Caco-2 (cell line): Measurements from ENCODE around the gene NMS. TPM values are rescaled to one million over a fixed set of nuclear protein-coding genes. Genes with fewer than 3 reads are reported as not detected.

Experiments used
- BruUV-seq: library from RNA; stranded (reverse); fragments of 400-500 nt; replicated peaks from 2 replicates; lab custom pipeline; 2021; lab: Mats Ljungman, UMichigan
- CTCF ChIA-PET: fragments of 300-600 bp; sonication (Branson Sonifier 250); formaldehyde crosslinking; loops from one replicate; lab custom pipeline; 2022; ENCODE audit warnings: antibody characterized with exemption; lab: Charles Lee
- POLR2A ChIA-PET: fragments of 300-600 bp; sonication (Branson Sonifier 250); formaldehyde crosslinking; loops from one replicate; lab custom pipeline; 2022; ENCODE audit warnings: antibody characterized with exemption; lab: Charles Lee
- DNase-seq, 2 experiments: peaks; one replicate each; pipeline versions ENCODE4 v3.0.0 to v3.0.0-alpha.2; 2020 to 2022
- H3K27me3 ChIP-seq: replicated peaks from 2 replicates; pipeline ENCODE4 v1.6.0; 2011; ENCODE audit warnings: low read length; ENCODE audit not compliant: control insufficient read depth, insufficient read depth
- H3K36me3 ChIP-seq: 2 replicates; pipeline ENCODE4 v1.5.1; 2011; ENCODE audit warnings: low read length; ENCODE audit not compliant: control insufficient read depth, insufficient read depth
- H3K4me1 ChIP-seq: fragments of 250-450 bp; sonication (Bioruptor Pico); 2 replicates; pipeline ENCODE4 v1.5.1; 2020; ENCODE audit warnings: mild to moderate bottlenecking
- H3K4me3 ChIP-seq: 2 replicates; pipeline ENCODE4 v1.5.1; 2011; ENCODE audit warnings: low read depth, mild to moderate bottlenecking, control low read depth, low read length
- H3K9me3 ChIP-seq: fragments of 250-450 bp; sonication (Bioruptor Pico); 2 replicates; pipeline ENCODE4 v1.5.1; 2020; ENCODE audit warnings: mild to moderate bottlenecking, moderate library complexity
- H3K27ac Mint-ChIP-seq: one replicate; pipeline ENCODE4 v1.8.0; 2022; ENCODE audit warnings: mixed read lengths; ENCODE audit not compliant: unreplicated experiment
- H3K27me3 Mint-ChIP-seq: one replicate; pipeline ENCODE4 v1.8.0; 2022; ENCODE audit warnings: mixed read lengths; ENCODE audit not compliant: insufficient read depth, unreplicated experiment
- H3K36me3 Mint-ChIP-seq: one replicate; pipeline ENCODE4 v1.8.0; 2022; ENCODE audit warnings: mild to moderate bottlenecking, mixed read lengths; ENCODE audit not compliant: insufficient read depth, unreplicated experiment
- H3K4me1 Mint-ChIP-seq: one replicate; pipeline ENCODE4 v1.8.0; 2022; ENCODE audit warnings: low read depth, mixed read lengths; ENCODE audit not compliant: unreplicated experiment
- H3K4me3 Mint-ChIP-seq: one replicate; pipeline ENCODE4 v1.8.0; 2022; ENCODE audit warnings: mild to moderate bottlenecking, moderate library complexity, mixed read lengths; ENCODE audit not compliant: unreplicated experiment
- H3K9me3 Mint-ChIP-seq: one replicate; pipeline ENCODE4 v1.8.0; 2022; ENCODE audit warnings: mixed read lengths; ENCODE audit not compliant: unreplicated experiment
- intact Hi-C: fragments of 100-400 bp; cut with micrococcal nuclease; formaldehyde crosslinking; loops from one replicate; pipeline ENCODE4 v1.10.0; 2022; ENCODE audit not compliant: unreplicated experiment
- total RNA-seq: library from RNA; stranded (reverse); gene quantifications from 2 replicates; pipeline ENCODE4 v1.2.3, GENCODE V29; 2022
- TF ChIP-seq, protein P1 (sequence below), 2 experiments: fragments of 200-600 bp in 1 of 2; IDR thresholded peaks; 1 replicate in 1 of 2; 2 replicates in 1 of 2; pipeline versions ENCODE4 v1.5.1 to v1.8.0; 2011 to 2022; ENCODE audit warnings: antibody characterized with exemption in 1 of 2, control low read depth in 1 of 2, inconsistent platforms in 1 of 2, low read depth in 1 of 2, low read length in 1 of 2, mild to moderate bottlenecking in 1 of 2, moderate library complexity in 1 of 2; ENCODE audit not compliant: insufficient read depth in 1 of 2, severe bottlenecking in 1 of 2, unreplicated experiment in 1 of 2

NMS gene
- total RNA-seq, 1 experiment from 2014 or later: not detected

DNA sequence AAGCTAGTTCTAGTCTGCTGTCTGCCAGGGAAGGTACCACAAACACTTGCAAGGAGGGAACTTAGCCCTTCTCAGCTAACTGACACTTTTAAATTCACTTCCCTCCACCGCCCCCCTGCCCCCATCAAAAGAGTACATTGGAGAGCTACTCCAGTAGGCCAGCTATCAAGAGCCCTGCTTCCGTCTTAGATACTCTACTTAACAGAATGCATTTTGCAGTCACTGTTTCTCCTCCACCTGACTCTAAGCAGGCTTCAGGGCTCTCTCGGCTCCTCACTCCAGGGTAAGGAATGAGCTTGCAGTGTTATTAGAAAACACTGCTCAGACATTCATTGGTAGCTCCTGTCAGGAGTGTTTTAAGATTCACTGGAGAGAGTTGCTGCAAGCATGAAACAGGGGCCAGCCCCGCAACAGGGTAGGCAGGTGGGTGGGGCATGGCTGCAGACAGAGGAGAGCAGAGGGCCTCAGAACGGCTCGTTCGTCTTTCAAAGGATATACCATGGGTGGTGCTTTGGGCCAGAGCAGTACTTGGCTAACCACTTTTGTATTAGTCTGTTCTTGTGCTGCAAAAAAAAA is 57.2 kb downstream of the NMS start:
- peaks cover 6% of the 10 kb centered on the region for H3K27me3 Mint-ChIP-seq
- H3K36me3 Mint-ChIP-seq: no peaks in the 10 kb centered on the region
- ChIA-PET POLR2A (interaction anchor here (0.5 kb wide), 1 partner anchor 157 kb away, joined by 3 read pairs; no protein-coding TSS in a partner anchor), CTCF (no interaction called here)
- H3K9me3 Mint-ChIP-seq: no peaks in the 10 kb centered on the region
- no peak for DNase-seq
- no peak overlapping the region for H3K4me3 Mint-ChIP-seq
- H3K27ac Mint-ChIP-seq: no peak overlapping the region
- no peaks in the 10 kb centered on the region; the same call in 1 of the 2 replicates for H3K27me3 ChIP-seq
- no peaks in the 10 kb centered on the region for H3K9me3 ChIP-seq
- BruUV-seq: no TSS peak
- H3K4me1 ChIP-seq: no peaks in the 10 kb centered on the region
- TF ChIP-seq, protein P1, sequence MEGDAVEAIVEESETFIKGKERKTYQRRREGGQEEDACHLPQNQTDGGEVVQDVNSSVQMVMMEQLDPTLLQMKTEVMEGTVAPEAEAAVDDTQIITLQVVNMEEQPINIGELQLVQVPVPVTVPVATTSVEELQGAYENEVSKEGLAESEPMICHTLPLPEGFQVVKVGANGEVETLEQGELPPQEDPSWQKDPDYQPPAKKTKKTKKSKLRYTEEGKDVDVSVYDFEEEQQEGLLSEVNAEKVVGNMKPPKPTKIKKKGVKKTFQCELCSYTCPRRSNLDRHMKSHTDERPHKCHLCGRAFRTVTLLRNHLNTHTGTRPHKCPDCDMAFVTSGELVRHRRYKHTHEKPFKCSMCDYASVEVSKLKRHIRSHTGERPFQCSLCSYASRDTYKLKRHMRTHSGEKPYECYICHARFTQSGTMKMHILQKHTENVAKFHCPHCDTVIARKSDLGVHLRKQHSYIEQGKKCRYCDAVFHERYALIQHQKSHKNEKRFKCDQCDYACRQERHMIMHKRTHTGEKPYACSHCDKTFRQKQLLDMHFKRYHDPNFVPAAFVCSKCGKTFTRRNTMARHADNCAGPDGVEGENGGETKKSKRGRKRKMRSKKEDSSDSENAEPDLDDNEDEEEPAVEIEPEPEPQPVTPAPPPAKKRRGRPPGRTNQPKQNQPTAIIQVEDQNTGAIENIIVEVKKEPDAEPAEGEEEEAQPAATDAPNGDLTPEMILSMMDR (IDR thresholded peaks at IDR 0.05; ENCODE audit: insufficient read depth in 1 of 2, low read depth in 1 of 2, low read length in 1 of 2, severe bottlenecking in 1 of 2, unreplicated experiment in 1 of 2): no peak
- intact Hi-C loops: no loop called here
- no peaks in the 10 kb centered on the region for H3K4me1 Mint-ChIP-seq
- no peak overlapping the region for H3K4me3 ChIP-seq
- no peaks in the 10 kb centered on the region for H3K36me3 ChIP-seq

DNA sequence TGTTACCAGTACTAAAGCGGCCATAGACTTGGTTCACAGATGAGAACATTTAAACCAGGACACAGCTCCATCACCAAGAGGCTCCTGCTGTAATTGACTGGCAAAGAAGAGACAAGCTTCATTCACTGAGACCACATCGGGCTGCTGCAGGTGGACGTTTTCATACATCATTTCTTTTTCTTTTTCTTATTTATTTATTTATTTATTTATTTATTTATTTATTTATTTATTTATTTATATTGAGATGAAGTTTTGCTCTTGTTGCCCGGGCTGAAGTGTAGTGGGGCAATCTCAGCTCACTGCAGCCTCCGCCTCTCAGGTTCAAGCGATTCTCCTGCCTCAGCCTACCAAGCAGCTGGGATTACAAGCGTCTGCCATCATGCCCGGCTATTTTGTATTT is 58.9 kb downstream of the NMS start:
- Histone ChIP-seq H3K27me3 (no peaks in the 10 kb centered on the region; the same call in 1 of the 2 replicates), H3K4me1 (no peaks in the 10 kb centered on the region), H3K36me3 (no peaks in the 10 kb centered on the region), H3K4me3 (no peak overlapping the region), H3K9me3 (no peaks in the 10 kb centered on the region)
- Mint-ChIP-seq H3K4me3 (no peak overlapping the region), H3K9me3 (no peaks in the 10 kb centered on the region), H3K4me1 (no peaks in the 10 kb centered on the region), H3K27ac (no peak overlapping the region), H3K27me3 (peaks cover 4% of the 10 kb centered on the region), H3K36me3 (no peaks in the 10 kb centered on the region)
- ChIA-PET CTCF (no interaction called here), POLR2A (no interaction called here)
- DNase-seq: no peak
- intact Hi-C loops: no loop called here
- no TSS peak for BruUV-seq
- TF ChIP-seq, protein P1 (IDR thresholded peaks at IDR 0.05; ENCODE audit: insufficient read depth in 1 of 2, low read depth in 1 of 2, low read length in 1 of 2, severe bottlenecking in 1 of 2, unreplicated experiment in 1 of 2): no peak

DNA sequence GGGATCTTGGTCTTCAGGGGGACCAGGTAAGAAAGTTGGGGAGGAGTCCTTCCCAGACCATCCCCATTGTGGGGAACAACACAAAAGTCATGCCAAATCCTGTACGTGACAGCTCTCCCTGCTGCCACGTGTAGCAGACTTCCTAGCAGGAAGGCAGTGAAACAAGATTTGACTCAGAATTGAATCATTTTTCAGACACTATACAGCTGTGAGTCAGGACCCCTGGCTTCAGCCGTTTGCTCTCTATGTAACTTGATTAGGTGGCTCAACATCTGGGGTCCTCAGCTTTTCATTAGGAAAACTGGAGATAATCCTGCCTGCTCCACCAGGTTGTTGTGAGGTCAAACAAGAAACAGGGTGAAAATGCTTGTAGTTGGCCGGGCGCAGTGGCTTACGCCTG is 59.6 kb downstream of the NMS start:
- DNase-seq: no peak
- Histone ChIP-seq H3K4me3 (no peak overlapping the region), H3K36me3 (no peaks in the 10 kb centered on the region), H3K27me3 (no peaks in the 10 kb centered on the region; the same call in 1 of the 2 replicates), H3K9me3 (no peaks in the 10 kb centered on the region), H3K4me1 (no peaks in the 10 kb centered on the region)
- intact Hi-C loops: no loop called here
- Mint-ChIP-seq H3K27me3 (peaks cover 4% of the 10 kb centered on the region), H3K4me3 (no peak overlapping the region), H3K36me3 (no peaks in the 10 kb centered on the region), H3K4me1 (no peaks in the 10 kb centered on the region), H3K9me3 (no peaks in the 10 kb centered on the region), H3K27ac (no peak overlapping the region)
- ChIA-PET POLR2A (no interaction called here), CTCF (interaction anchor here (0.6 kb wide), 1 partner anchor 105 kb away, joined by 5 read pairs; no protein-coding TSS in a partner anchor)
- BruUV-seq: no TSS peak
- TF ChIP-seq, protein P1 (IDR thresholded peaks at IDR 0.05; ENCODE audit: insufficient read depth in 1 of 2, low read depth in 1 of 2, low read length in 1 of 2, severe bottlenecking in 1 of 2, unreplicated experiment in 1 of 2): no peak

Other genes starting within 250 kb of the NMS start
- gene LONRF2, start 148.0 kb upstream of the NMS start, total RNA-seq: not detected in 2 replicates
- gene CHST10, start 52.8 kb upstream of the NMS start, total RNA-seq: not detected in 2 replicates
- gene PDCL3, start 92.5 kb downstream of the NMS start, total RNA-seq: 21.1 and 21.3 TPM in 2 replicates